Activated T-cell treated with anti-CD3 and anti-CD28 coated beads, Interleukin-2, amount 50 U/mL, for 24 hours (primary cell): ENCODE measurements around the gene KCNH1.

Experiments
- DNase-seq: peaks from one replicate; pipeline ENCODE4 v3.0.0-alpha.2; 2020
- H3K27ac Mint-ChIP-seq: 2 replicates; pipeline ENCODE4 v1.8.0; 2020; ENCODE audit warnings: mild to moderate bottlenecking, mixed read lengths
- H3K27me3 Mint-ChIP-seq: 2 replicates; pipeline ENCODE4 v1.8.0; 2020; ENCODE audit warnings: mixed read lengths
- H3K36me3 Mint-ChIP-seq: 2 replicates; pipeline ENCODE4 v1.8.0; 2020; ENCODE audit warnings: low read depth, mixed read lengths
- H3K4me1 Mint-ChIP-seq: 2 replicates; pipeline ENCODE4 v1.8.0; 2020; ENCODE audit warnings: low read depth, mixed read lengths
- H3K4me3 Mint-ChIP-seq: 2 replicates; pipeline ENCODE4 v1.8.0; 2020; ENCODE audit warnings: mild to moderate bottlenecking, moderate library complexity, mixed read lengths
- H3K9me3 Mint-ChIP-seq: 2 replicates; pipeline ENCODE4 v1.8.0; 2020; ENCODE audit warnings: mixed read lengths

KCNH1 gene

DNA sequence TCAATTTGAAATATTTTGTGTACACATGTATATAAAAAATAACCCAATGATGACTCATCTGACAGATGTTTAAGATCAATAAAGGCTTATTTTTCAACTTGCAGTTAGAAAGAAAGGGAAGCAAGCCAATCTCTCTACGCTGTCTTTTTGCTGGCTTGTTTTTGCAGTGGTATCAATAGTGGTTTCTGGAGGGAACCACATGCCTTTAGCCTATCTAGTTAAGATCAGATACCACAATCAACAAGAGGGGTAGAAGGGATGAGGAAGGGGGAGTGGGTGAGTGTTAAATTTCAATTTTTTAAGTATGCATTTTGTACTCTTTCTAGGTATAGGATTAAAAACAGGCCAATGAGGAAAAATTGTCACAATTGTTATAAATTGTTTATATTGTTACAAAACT is 276.2 kb downstream of the KCNH1 start:
- no peak overlapping the region for H3K27ac Mint-ChIP-seq
- H3K9me3 Mint-ChIP-seq = no peaks in the 10 kb centered on the region
- H3K4me1 Mint-ChIP-seq = no peaks in the 10 kb centered on the region
- DNase-seq = no peak
- H3K36me3 Mint-ChIP-seq = no peaks in the 10 kb centered on the region
- no peak overlapping the region for H3K4me3 Mint-ChIP-seq
- no peaks in the 10 kb centered on the region for H3K27me3 Mint-ChIP-seq

DNA sequence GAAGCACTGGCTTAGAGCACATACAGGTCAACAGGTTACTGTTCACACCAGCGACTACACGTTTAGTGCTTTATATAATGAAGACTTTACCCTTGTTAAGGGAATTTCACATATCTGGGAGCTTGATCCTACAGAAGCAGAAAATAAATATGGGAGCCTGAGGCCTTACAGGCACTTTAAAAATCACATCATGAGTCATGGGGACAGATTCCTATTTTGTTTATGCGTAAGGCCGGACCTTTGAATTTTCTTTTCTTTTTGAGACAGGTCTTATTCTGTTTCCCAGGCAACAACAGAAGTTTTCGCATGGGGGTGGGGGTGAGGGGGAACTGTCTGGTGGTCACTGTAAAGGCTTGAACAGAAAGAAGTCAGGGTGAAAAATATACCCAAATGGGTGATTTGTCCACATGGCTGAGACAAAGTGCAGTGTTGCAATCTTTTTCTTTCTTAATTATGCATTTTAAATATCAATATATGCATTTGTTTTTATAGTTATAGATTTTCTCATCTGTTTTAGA is 276.7 kb downstream of the KCNH1 start:
- no peaks in the 10 kb centered on the region for H3K36me3 Mint-ChIP-seq
- H3K9me3 Mint-ChIP-seq = no peaks in the 10 kb centered on the region
- H3K27me3 Mint-ChIP-seq = peaks cover under 1% of the 10 kb centered on the region
- no peak overlapping the region for H3K27ac Mint-ChIP-seq
- DNase-seq = no peak
- H3K4me3 Mint-ChIP-seq = no peak overlapping the region
- no peaks in the 10 kb centered on the region for H3K4me1 Mint-ChIP-seq

DNA sequence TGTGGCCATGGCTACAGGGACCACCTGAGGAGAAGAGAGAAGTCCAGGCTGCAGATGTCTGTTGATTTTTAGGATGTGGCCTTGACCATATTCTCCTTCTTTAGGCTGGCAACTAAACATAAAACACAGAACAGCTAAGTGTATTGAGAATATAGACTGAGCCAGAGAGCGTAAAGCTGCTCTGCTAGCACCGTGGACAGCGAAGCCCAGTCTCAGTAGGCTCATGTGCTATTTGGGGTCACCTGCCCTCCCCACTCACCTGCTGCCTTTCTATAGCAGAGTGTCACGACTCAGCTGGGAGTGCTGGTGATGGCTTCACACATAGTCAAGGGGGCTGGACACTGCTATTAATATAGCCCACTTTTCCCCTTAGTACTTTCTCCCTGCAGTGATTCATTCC is 278.5 kb downstream of the KCNH1 start:
- no peak for DNase-seq
- H3K27ac Mint-ChIP-seq = no peak overlapping the region

DNA sequence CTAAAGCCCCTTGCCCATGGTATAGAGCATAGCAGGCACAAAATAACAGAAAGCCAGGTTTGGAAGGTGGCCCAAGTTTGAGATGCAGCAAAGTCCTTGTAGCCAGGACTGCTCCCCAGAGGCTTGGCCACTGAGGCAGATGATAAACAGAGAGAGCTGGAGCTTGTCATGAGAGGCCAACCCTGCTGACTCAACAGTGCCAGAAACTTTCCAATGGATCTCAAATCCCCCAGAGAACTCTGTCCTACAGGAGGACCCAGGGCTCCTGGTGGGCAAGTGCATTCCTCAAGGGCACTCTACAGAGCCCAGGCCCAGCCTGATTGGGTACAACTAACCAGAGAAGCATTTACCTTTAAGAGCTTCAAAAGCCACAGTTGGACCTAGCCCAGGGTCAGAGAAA is 280.7 kb downstream of the KCNH1 start:
- no peak for DNase-seq
- no peaks in the 10 kb centered on the region for H3K9me3 Mint-ChIP-seq
- no peak overlapping the region for H3K27ac Mint-ChIP-seq
- H3K27me3 Mint-ChIP-seq = peaks cover 4% of the 10 kb centered on the region
- H3K36me3 Mint-ChIP-seq = no peaks in the 10 kb centered on the region
- no peaks in the 10 kb centered on the region for H3K4me1 Mint-ChIP-seq
- H3K4me3 Mint-ChIP-seq = no peak overlapping the region

More for the DNA sequence above, 278.5 kb downstream of the KCNH1 start:
- Mint-ChIP-seq H3K4me1 (no peaks in the 10 kb centered on the region), H3K4me3 (no peak overlapping the region), H3K36me3 (no peaks in the 10 kb centered on the region), H3K27me3 (peaks cover 4% of the 10 kb centered on the region), H3K9me3 (no peaks in the 10 kb centered on the region)

DNA sequence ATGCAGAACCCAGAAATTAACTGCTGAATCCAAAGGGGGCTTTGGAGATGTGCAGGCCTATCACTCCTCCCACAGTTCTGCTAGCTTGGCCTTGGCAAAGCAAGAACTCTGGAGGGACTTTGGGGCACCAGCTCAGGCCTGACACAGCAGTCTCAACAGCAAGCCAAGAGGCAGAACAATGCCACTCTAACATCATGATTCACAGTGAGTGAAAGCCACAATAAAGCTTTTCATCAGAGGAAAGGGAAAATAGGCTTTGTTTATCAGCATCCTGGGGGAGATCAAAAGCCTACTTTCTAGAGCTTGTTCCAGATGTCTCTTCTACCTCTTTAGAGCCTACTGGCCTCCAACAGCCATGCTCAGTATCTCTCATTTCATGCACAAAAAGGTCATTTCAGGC is 283.4 kb downstream of the KCNH1 start:
- Mint-ChIP-seq H3K27ac (no peak overlapping the region), H3K9me3 (no peaks in the 10 kb centered on the region), H3K36me3 (no peaks in the 10 kb centered on the region), H3K4me3 (no peak overlapping the region), H3K4me1 (no peaks in the 10 kb centered on the region), H3K27me3 (peaks cover 4% of the 10 kb centered on the region)
- DNase-seq = no peak

DNA sequence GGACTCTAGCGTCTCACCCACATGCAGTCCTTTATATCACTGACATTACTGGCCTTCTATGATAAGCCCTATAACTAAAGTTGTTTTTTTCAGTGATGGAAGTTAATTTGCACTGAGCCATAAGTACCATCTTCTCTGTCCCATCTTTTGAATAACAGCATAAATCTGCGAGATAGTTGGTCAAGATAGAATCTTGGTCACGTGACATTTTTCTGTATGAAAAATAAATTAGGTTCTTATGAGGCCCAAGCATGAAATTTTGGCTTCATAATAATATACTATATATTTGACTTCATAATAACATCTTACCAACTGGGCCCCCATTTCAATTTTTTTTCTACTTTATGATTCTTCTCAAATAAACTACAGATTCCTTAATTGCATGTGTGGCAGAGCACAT is 285.5 kb downstream of the KCNH1 start:
- H3K36me3 Mint-ChIP-seq = no peaks in the 10 kb centered on the region
- peaks cover 4% of the 10 kb centered on the region for H3K27me3 Mint-ChIP-seq
- H3K9me3 Mint-ChIP-seq = no peaks in the 10 kb centered on the region
- H3K4me1 Mint-ChIP-seq = no peaks in the 10 kb centered on the region
- no peak overlapping the region for H3K4me3 Mint-ChIP-seq
- DNase-seq = no peak
- no peak overlapping the region for H3K27ac Mint-ChIP-seq

DNA sequence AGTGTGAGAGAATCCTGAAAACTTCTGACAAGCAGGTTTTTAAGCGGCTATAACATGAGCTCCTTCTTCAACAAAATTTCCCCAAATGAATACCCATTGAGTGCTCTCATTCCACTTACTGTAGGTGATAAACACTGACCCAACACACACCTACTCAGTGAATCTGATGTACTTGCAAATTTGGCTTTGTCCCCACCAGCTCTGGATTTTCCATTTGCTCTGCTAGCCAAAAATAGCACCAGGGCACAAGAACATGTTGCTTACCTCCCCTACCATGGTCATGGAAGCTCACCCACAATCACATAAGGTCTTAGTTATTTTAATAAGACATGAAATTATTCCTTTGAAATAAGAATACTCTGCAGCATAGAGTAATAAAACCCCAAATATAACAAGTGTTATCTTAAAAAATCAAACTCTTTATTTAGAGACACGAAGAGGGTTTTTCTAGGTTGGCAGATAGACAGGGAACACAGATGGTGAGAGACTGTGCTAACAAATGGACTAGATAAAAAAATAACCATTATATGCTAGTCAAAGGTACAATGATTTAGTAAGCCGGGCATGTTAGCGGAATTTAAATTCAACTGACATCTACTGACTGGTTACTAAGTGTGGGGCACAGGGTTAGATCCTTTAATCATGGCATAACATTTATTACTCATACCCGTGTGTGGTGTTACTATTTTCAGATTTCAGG is 291.9 kb downstream of the KCNH1 start:
- no peaks in the 10 kb centered on the region for H3K9me3 Mint-ChIP-seq
- H3K27me3 Mint-ChIP-seq = peaks cover 17% of the 10 kb centered on the region
- no peak for DNase-seq
- H3K27ac Mint-ChIP-seq = no peak overlapping the region
- H3K4me3 Mint-ChIP-seq = no peak overlapping the region
- H3K36me3 Mint-ChIP-seq = no peaks in the 10 kb centered on the region
- no peaks in the 10 kb centered on the region for H3K4me1 Mint-ChIP-seq

DNA sequence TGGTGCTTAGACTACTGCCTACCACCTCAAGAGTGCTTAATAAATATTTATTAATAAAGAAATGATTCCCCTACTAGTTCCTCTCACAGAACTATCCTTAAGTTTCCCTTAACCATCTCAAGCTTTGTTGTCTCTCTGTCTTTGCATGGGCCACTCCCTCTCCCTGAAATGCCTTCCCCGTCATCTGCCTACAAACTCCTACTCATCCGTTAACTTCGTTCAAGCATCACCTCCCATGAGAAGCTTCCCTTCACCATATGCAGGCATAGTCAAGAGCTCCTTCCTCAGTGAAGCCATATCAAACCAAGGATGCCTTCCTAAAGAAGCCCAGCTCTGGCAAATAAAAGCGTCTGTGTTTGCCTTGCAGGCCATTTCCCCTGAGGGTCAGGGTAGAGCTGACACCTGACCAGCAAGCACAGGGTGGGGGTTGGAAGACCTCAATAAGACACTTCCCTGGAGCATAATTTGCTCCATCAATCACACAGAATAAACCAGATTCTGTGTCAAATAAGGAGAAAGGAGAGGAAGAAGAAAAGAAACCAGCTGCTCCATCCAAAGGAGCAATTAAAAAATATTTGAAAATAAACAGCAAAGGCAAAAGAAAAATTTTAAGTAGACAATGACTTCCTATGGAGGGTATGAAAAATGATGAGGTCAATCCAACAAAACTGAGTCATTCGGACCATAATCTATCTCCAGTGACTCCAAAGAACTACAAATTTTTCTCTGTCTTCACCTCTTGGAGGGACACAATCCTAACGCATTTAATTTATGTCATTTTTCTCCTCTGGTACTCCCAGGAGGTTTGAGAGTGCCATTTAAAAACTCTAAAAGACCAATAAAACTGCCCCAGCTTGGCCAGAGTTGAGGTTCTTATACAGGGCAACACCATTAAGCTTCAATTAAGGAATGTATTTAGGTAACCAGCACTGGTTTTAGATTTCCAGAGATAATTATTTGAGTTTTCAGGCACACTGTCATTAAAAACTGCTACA is 303.6 kb downstream of the KCNH1 start:
- Mint-ChIP-seq H3K4me1 (no peaks in the 10 kb centered on the region), H3K9me3 (no peaks in the 10 kb centered on the region), H3K27ac (no peak overlapping the region), H3K36me3 (no peaks in the 10 kb centered on the region), H3K4me3 (no peak overlapping the region), H3K27me3 (peaks cover 19% of the 10 kb centered on the region)
- DNase-seq = no peak

DNA sequence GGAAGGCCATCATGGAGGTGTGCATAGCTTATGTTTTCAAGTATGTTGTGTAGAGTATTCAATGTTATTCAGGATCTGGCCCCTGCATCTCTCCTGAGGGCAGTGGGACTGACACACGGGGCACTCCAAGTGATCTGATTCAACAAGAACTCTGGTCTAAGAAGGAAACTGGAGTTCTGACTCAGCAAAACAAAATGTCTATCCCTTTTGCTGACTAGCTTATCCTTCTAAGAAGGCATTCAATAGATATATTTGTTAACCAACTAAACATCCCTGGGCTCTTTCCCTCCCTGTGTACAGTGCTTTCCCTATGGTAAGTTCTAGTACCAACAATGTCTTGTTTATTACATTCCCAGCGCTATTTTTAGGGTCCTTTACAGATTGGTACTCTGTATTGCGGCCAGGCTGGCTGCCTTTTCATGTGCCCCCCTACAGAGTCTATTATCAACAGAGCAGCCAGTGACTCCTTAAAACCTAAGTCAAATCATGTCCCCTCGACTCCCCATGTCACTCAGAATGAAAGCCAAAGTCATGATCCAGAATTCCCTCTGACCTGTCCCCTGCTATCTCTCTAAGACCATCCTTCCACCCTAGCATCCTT is 304.9 kb downstream of the KCNH1 start:
- no peak for DNase-seq
- H3K27ac Mint-ChIP-seq = no peak overlapping the region
- no peak overlapping the region for H3K4me3 Mint-ChIP-seq
- no peaks in the 10 kb centered on the region for H3K9me3 Mint-ChIP-seq
- no peaks in the 10 kb centered on the region for H3K4me1 Mint-ChIP-seq
- peaks cover 19% of the 10 kb centered on the region for H3K27me3 Mint-ChIP-seq
- H3K36me3 Mint-ChIP-seq = no peaks in the 10 kb centered on the region

DNA sequence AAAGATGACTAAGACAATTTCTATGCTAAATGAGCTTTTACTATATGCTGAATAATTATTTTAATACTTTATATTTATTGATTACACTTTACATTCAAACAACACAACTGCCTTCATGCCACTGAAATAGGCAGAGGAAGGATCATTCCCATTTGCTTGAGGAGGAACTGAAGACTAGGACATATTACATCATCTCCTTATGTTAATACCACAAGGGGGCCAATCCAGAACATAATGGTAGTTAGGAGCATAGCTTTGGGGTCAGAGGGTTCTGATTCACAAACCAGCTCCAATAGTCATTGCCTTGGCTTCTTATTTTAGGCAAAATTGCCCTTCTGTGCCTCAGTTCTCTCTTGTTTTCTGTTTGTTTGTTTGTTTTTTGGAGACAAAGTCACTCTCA is 306.5 kb downstream of the KCNH1 start:
- Mint-ChIP-seq H3K4me1 (no peaks in the 10 kb centered on the region), H3K9me3 (no peaks in the 10 kb centered on the region), H3K4me3 (no peak overlapping the region), H3K27ac (no peak overlapping the region), H3K27me3 (peaks cover 19% of the 10 kb centered on the region), H3K36me3 (no peaks in the 10 kb centered on the region)
- DNase-seq = no peak

DNA sequence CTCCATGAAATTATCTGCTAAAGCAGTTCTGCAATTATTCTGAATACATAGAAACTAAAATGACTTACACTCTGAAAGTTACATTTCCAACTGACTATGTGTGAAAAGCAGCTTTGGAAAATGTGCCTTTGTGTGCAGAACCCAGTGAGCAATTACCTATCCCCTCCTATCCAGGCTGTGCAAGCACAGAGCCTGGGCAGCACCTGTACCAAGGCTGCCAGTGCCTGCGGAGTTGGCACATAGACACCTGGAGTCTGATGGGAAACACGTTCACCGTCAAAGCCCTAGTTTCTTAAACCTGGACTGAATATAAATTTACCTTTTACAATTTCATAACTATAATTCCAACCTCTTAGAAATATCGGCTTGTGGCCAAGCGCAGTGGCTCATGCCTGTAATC is 307.3 kb downstream of the KCNH1 start:
- H3K27ac Mint-ChIP-seq = no peak overlapping the region

DNA sequence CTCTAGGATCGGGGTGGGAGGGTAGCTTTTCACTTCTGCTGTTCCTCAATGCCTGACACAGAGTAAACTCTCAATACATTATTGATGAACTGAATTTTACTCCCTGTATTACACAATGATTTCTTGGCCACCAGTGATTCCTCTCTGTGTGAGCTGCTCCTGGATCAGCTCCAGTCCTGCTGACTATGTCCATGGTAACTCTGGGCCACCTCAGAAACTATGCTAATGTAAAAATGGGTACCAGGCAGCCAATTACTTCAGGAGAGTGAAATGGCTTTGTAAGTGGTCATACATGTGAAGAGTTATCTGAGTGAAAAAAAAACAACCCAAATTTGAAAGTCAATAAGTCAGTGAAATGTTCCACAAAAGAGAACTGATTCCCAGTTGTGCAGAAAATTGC is 311.0 kb downstream of the KCNH1 start:
- Mint-ChIP-seq H3K9me3 (no peaks in the 10 kb centered on the region), H3K27ac (no peak overlapping the region), H3K27me3 (peaks cover 13% of the 10 kb centered on the region), H3K4me1 (no peaks in the 10 kb centered on the region), H3K36me3 (no peaks in the 10 kb centered on the region), H3K4me3 (no peak overlapping the region)
- no peak for DNase-seq

More for the DNA sequence above, 307.3 kb downstream of the KCNH1 start:
- Mint-ChIP-seq H3K36me3 (no peaks in the 10 kb centered on the region), H3K4me1 (no peaks in the 10 kb centered on the region), H3K27me3 (peaks cover 23% of the 10 kb centered on the region), H3K9me3 (no peaks in the 10 kb centered on the region), H3K4me3 (no peak overlapping the region)
- DNase-seq = no peak

DNA sequence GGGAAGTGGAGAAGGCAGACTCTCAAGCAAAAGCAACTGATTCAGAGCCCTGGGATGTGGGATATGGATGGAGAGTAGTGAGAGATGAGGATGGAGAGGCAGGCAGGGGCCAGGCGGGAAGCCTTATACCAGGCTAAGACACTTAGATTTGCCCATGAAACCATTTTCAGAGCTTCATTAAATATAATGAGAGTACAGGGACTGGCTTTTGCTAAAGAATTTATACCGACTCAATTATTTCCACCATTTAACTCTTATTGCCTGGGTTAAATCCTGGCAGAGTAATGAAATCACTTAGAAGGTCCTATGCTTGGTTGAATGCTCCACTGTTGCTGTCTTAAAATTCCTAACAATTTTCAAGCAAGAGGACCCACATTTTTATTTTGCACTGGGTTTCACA is 311.7 kb downstream of the KCNH1 start:
- H3K9me3 Mint-ChIP-seq = no peaks in the 10 kb centered on the region
- peaks cover 13% of the 10 kb centered on the region for H3K27me3 Mint-ChIP-seq
- no peak overlapping the region for H3K27ac Mint-ChIP-seq
- no peak for DNase-seq
- H3K4me1 Mint-ChIP-seq = no peaks in the 10 kb centered on the region
- H3K4me3 Mint-ChIP-seq = no peak overlapping the region
- H3K36me3 Mint-ChIP-seq = no peaks in the 10 kb centered on the region

DNA sequence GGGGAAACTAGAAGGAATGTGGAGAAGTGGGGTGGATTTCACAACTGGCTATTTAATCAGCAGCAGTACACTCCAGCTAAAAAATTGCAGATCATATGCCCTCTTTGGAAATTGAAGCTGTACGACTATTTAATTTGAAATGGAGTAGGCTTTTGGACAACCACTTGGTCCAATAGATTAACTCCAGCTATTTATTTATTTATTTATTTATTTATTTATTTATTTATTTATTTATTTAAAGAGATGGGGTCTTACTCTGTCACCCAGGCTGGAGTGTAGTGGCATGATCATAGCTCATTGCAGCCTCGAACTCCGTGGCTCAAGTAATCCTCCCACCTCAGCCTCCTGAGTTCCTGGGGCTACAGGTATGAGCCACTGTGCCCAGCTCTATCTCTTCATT is 312.3 kb downstream of the KCNH1 start:
- Mint-ChIP-seq H3K36me3 (no peaks in the 10 kb centered on the region), H3K27ac (no peak overlapping the region), H3K4me1 (no peaks in the 10 kb centered on the region), H3K4me3 (no peak overlapping the region), H3K9me3 (no peaks in the 10 kb centered on the region), H3K27me3 (peaks cover 13% of the 10 kb centered on the region)
- no peak for DNase-seq
